K562 (cell line): ENCODE results near the gene SLC35E3. TPM values are rescaled to one million over a fixed set of nuclear protein-coding genes. Genes with fewer than 3 reads are reported as not detected.

Experiments used
- ATAC-seq: fragments of 200-7000 bp; cut with Tn5 transposase; 3 replicates; pipeline ENCODE4 v1.9.1; 2020; ENCODE audit warnings: moderate library complexity
- BruUV-seq: library from RNA; stranded (reverse); fragments of 400-500 nt; replicated peaks from 2 replicates; lab custom pipeline; 2021; lab: Mats Ljungman, UMichigan
- CTCF ChIA-PET: fragments of 300-600 bp; formaldehyde crosslinking; extraction: SDS; loops from one replicate; lab custom pipeline; 2021; ENCODE audit warnings: low intra/inter-chr PET ratio; lab: Yijun Ruan, JAX
- POLR2A ChIA-PET: fragments of 300-600, 350-650 bp; sonication (Branson Sonifier 250); formaldehyde crosslinking; extraction: SDS; loops from one replicate; lab custom pipeline; 2021; ENCODE audit warnings: antibody characterized with exemption, inconsistent platforms; lab: Yijun Ruan, JAX
- DNase-seq, 4 experiments: peaks; one replicate each; pipeline versions ENCODE4 v3.0.0 to v3.0.0-alpha.2; 2011 to 2018; ENCODE audit warnings: low spot score in 3 of 4, mixed read lengths in 3 of 4; ENCODE audit errors: extremely low read depth in 1 of 4
- FAIRE-seq: peaks from 2 replicates; lab custom pipeline; 2011; peaks lifted over from hg19 to GRCh38; lab: Jason Lieb, UNC
- H2AFZ ChIP-seq: 2 replicates; pipeline ENCODE4 v1.6.0; 2011; ENCODE audit warnings: low read depth, low read length, control low read depth, inconsistent platforms
- H3K27ac ChIP-seq: fragments of 200-600 bp; 3 replicates; pipeline ENCODE4 v1.8.0; 2011; ENCODE audit warnings: low read depth, mild to moderate bottlenecking, control low read depth, inconsistent platforms, low read length, moderate library complexity, mixed read lengths; ENCODE audit errors: extremely low read depth
- H3K27me3 ChIP-seq, 2 experiments: fragments of 300-600 bp in 1 of 2; 2 replicates in 1 of 2; 3 replicates in 1 of 2; pipeline versions ENCODE4 v1.6.0 to v1.8.0; 2011; ENCODE audit warnings: inconsistent platforms in 2 of 2, low read length in 2 of 2, mild to moderate bottlenecking in 1 of 2, mixed read lengths in 1 of 2, moderate library complexity in 1 of 2; ENCODE audit not compliant: control insufficient read depth in 2 of 2, insufficient read depth in 2 of 2
- H3K36me3 ChIP-seq: fragments of 300-600 bp; 3 replicates; pipeline ENCODE4 v1.8.0; 2011; ENCODE audit warnings: mild to moderate bottlenecking, low read length, inconsistent platforms; ENCODE audit not compliant: control insufficient read depth, insufficient read depth
- H3K4me1 ChIP-seq, 2 experiments: fragments of 200-600 bp in 1 of 2; replicated peaks in 1 of 2; 2 replicates in 1 of 2; 3 replicates in 1 of 2; pipeline versions ENCODE4 v1.5.1 to v1.8.0; 2011; ENCODE audit warnings: inconsistent platforms in 2 of 2, low read length in 2 of 2, mild to moderate bottlenecking in 1 of 2, mixed read lengths in 1 of 2, moderate library complexity in 1 of 2; ENCODE audit not compliant: control insufficient read depth in 2 of 2, insufficient read depth in 2 of 2
- H3K4me2 ChIP-seq: 2 replicates; pipeline ENCODE4 v1.6.1; 2011; ENCODE audit warnings: low read length, control low read depth, inconsistent platforms, mixed read lengths; ENCODE audit not compliant: insufficient read depth
- H3K4me3 ChIP-seq: fragments of 200-600 bp; sonication (generic), shearing (Covaris generic); 2 replicates; pipeline ENCODE4 v1.5.1; 2016; ENCODE audit warnings: control low read depth, inconsistent platforms
- H3K79me2 ChIP-seq: fragments of 200-600 bp; 3 replicates; pipeline ENCODE4 v1.8.0; 2011; ENCODE audit warnings: low read length, inconsistent platforms; ENCODE audit not compliant: control insufficient read depth, insufficient read depth
- H3K9ac ChIP-seq, 2 experiments: 2 replicates each; pipeline versions ENCODE4 v1.6.0 to v1.6.1; 2011; ENCODE audit warnings: low read depth in 2 of 2, low read length in 2 of 2, control low read depth in 1 of 2, inconsistent platforms in 1 of 2, mild to moderate bottlenecking in 1 of 2, mixed read lengths in 1 of 2; ENCODE audit not compliant: insufficient read depth in 1 of 2
- H3K9me1 ChIP-seq: one replicate; pipeline ENCODE4 v1.6.0; 2011; ENCODE audit warnings: inconsistent platforms, mild to moderate bottlenecking, low read length, moderate library complexity; ENCODE audit not compliant: control insufficient read depth, insufficient read depth
- H3K9me3 ChIP-seq: replicated peaks from 2 replicates; pipeline ENCODE4 v1.5.1; 2011; ENCODE audit warnings: low read depth, low read length, inconsistent platforms; ENCODE audit not compliant: control insufficient read depth, insufficient read depth
- H4K20me1 ChIP-seq: replicated peaks from 2 replicates; pipeline ENCODE4 v1.6.1; 2011; ENCODE audit warnings: low read length, inconsistent platforms, mixed read lengths; ENCODE audit not compliant: control insufficient read depth, insufficient read depth
- ETS2 ChIP-seq: IDR thresholded peaks from 2 replicates; pipeline ENCODE4 v1.6.1; 2016; ENCODE audit warnings: borderline replicate concordance, missing genetic modification characterization, mild to moderate bottlenecking, moderate library complexity, missing compliant biosample characterization; ENCODE audit not compliant: poor library complexity, severe bottlenecking
- NR0B1 ChIP-seq: fragments of 450-650 bp; IDR thresholded peaks from one replicate; pipeline ENCODE4 v1.6.1; 2018; ENCODE audit warnings: mild to moderate bottlenecking, moderate library complexity; ENCODE audit not compliant: partially characterized antibody
- PTBP1 ChIP-seq: fragments of 200-400 bp; formaldehyde crosslinking; IDR thresholded peaks from 2 replicates; pipeline ENCODE4 v1.6.1; 2017; ENCODE audit warnings: low read depth, low read length
- STAG1 ChIP-seq: sonication (generic); formaldehyde crosslinking; IDR thresholded peaks from 2 replicates; pipeline ENCODE4 v1.5.0; 2020; ENCODE audit warnings: missing genetic modification reagents, borderline replicate concordance
- TSC22D4 ChIP-seq: fragments of 450-650 bp; IDR thresholded peaks from 2 replicates; pipeline ENCODE4 v1.6.1; 2016; ENCODE audit warnings: missing genetic modification characterization, missing biosample characterization, control low read depth
- ZNF140 ChIP-seq: fragments of 250-450 bp; sonication (Bioruptor Pico); IDR thresholded peaks from 2 replicates; pipeline ENCODE4 v1.8.0; 2021; ENCODE audit warnings: moderate library complexity, mild to moderate bottlenecking, inconsistent platforms
- ZNF41 ChIP-seq: fragments of 250-450 bp; sonication (Bioruptor Pico); conservative IDR thresholded peaks from 2 replicates; pipeline ENCODE4 v1.4.0; 2020; ENCODE audit warnings: mild to moderate bottlenecking
- ZNF655 ChIP-seq: fragments of 250-450 bp; sonication (Bioruptor Pico); IDR thresholded peaks from 2 replicates; pipeline ENCODE4 v1.5.0; 2021
- WGBS: fragments of 100-300 bp; shearing (Covaris generic); methylation state at CpG from one replicate; pipeline ENCODE4 v1.1.6; 2016; ENCODE audit warnings: low coverage, mixed read lengths; ENCODE audit not compliant: insufficient coverage; ENCODE audit errors: missing lambda C conversion rate; 5-methylcytosine and 5-hydroxymethylcytosine counted together
- in situ Hi-C: fragments of 300-500 bp; cut with MboI; formaldehyde crosslinking; loops from 4 replicates; pipeline ENCODE4 v1.15.0; 2018; ENCODE audit warnings: inconsistent platforms, mixed read lengths
- intact Hi-C: fragments of 100-400 bp; cut with micrococcal nuclease; formaldehyde crosslinking; loops from 2 replicates; pipeline ENCODE4 v1.14.2; 2022
- polyA plus RNA-seq, 8 experiments: library from polyadenylated mRNA; depleted of rRNA in 4 of 8; stranded (reverse) in 5 of 8; unstranded in 3 of 8; fragments of >200 nt; fragmentation: Nextera tagmentation in 2 of 8; fragmentation: Illumina TruSeq in 1 of 8; extraction: Ambion mirVana in 2 of 8; extraction: Trizol in 1 of 8; gene quantifications; 2 replicates each; pipeline versions ENCODE4 v1.2.1 to v1.2.3, GENCODE V29; 2011 to 2014; ENCODE audit warnings: inconsistent platforms in 1 of 8, missing spikeins in 1 of 8
- total RNA-seq, 7 experiments: library from RNA; depleted of rRNA in 6 of 7; stranded (reverse); fragments of >200 nt in 6 of 7; fragmentation: Illumina TruSeq in 2 of 7; extraction: Trizol in 2 of 7; gene quantifications; 2 replicates each; pipeline versions ENCODE4 v1.2.1 to v1.2.3, GENCODE V29; 2011 to 2021; ENCODE audit warnings: low replicate concordance in 1 of 7

The SLC35E3 gene
- total and polyA plus RNA-seq, 9 of the 15 experiments (the other 6 are each of a cell fraction or from before 2014, with no cell fraction given), result 1.2 to 5.9 (median 3.8) TPM

- POLR2A ChIA-PET, result interaction anchor here (1.0 kb wide), 1 partner anchor 63 kb away, joined by 3 read pairs; the partner anchor contains the start of gene NUP107
- FAIRE-seq, result no peak
- no peak for DNase-seq
- in situ Hi-C loops (no loop called here), intact Hi-C loops (no loop called here)
- H3K4me3 ChIP-seq, result no peak overlapping the region
- no peak for ATAC-seq
- peaks cover 19% of the 10 kb centered on the region for H3K79me2 ChIP-seq
- H3K9ac ChIP-seq, result no peak overlapping the region; a peak in 1 of 4 replicates
- H3K4me2 ChIP-seq, result no peak overlapping the region
- TF ChIP-seq ETS2, result no peak
- TF ChIP-seq TSC22D4 (tag), result no peak
- no peak for TF ChIP-seq ZNF140 (CRISPR knock-in tag)
- TF ChIP-seq PTBP1, result no peak
- no peak for TF ChIP-seq ZNF41 (CRISPR knock-in tag)
- TF ChIP-seq NR0B1, result no peak
- no peak for TF ChIP-seq STAG1 (CRISPR knock-in tag)
- TF ChIP-seq ZNF655, result no peak
- CTCF ChIA-PET, result no interaction called here
- no peak overlapping the region for H3K27ac ChIP-seq
- H2AFZ ChIP-seq, result no peak overlapping the region
- H4K20me1 ChIP-seq, result no peaks in the 10 kb centered on the region
- H3K9me3 ChIP-seq, result no peaks in the 10 kb centered on the region
- 58% methylated on average over 4 of the region's 4 CpGs for WGBS
- no TSS peak for BruUV-seq
- H3K27me3 ChIP-seq, result no peaks in the 10 kb centered on the region
- H3K36me3 ChIP-seq, result peaks cover 22% of the 10 kb centered on the region
- H3K4me1 ChIP-seq, result peaks cover 2 to 11% of the 10 kb centered on the region in 2 experiments; a peak in 2 of 5 replicates
- H3K9me1 ChIP-seq, result no peaks in the 10 kb centered on the region
Measured at GRCh38 chr12:68749861-68750260, 3.9 kb downstream of the SLC35E3 start.
